ENCODE data around the gene OSBPL3.
"Not testable (repeated sequence)": the region's sequence is repeated elsewhere in the genome, so short reads cannot be mapped to it uniquely, and the experiment has no call there.

Gene OSBPL3

DNA sequence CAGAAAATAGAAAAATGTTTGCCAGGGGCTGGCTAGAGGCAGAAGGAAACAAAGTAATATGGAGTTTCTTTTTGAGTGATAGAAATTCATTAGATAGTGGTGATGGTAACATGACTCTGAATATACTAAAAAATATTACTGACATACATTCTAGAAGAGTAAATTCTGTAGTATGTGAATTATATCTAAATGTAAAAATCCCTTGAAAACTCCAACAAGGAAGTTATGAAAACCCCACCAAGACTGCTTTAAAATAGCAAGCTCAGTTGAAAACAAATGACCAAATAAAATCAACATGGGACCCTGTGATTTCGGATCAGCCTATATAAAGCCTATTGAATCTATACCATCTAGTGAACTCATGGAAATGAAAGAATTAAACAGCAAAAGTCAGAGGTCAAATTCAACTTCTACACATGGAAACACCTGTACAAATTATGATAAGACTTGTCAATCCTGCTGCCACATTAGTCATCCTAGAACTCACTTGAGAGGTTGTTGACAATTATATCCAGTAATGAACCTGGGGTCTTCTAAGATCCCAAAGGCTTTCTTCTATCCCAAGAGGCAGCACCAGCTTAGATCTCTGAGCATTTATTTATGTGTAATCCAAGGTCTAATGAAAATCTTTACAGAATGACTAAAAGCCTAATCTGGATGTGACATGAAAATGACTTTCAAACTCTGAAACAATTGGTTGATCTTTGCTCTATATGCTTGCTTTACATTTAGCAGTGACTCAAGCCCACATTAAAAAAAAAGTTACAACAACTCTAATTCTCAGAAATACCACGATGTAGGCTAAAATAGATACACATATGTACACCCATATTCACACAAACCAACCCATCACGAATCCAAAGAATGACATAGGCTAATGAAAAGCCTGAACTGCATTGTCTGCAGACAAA is 59.3 kb downstream of the OSBPL3 start:
- DNase-seq (ENCODE audit: low read depth, low spot score), result no peak

DNA sequence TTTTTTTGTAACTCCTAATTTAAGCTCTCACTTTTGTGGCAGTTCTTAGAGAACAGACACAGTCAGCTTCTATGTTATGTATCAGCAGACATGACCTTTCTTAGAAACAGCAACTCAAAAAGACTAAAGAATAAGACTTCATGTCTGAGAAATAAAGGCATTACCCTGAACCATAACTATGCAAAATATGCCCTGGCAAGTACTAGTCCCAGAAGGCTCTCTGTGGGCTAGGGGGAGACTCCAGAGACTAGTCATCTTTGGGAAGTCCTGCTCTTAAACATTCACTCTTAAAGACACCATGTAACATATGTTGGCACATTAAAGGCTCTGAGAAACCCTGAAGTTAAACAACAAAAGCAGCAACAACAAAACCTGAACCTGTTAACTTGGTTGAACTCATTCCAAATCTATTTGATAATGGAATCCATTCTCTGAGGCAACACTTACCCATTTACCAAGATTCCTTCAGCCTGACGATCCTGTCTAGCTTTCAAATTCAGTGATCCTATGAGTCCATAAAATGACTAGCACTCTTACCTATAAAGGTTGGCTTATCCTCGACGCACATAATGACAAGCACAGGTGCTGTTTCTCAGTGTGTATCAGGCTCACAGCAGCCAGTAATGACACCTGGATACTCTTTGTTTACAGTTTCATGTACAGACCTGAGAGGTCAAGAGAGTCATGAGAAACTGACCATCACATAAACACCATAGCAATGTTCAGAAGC is 62.3 kb downstream of the OSBPL3 start:
- DNase-seq (ENCODE audit: low read depth, low spot score), result no peak

DNA sequence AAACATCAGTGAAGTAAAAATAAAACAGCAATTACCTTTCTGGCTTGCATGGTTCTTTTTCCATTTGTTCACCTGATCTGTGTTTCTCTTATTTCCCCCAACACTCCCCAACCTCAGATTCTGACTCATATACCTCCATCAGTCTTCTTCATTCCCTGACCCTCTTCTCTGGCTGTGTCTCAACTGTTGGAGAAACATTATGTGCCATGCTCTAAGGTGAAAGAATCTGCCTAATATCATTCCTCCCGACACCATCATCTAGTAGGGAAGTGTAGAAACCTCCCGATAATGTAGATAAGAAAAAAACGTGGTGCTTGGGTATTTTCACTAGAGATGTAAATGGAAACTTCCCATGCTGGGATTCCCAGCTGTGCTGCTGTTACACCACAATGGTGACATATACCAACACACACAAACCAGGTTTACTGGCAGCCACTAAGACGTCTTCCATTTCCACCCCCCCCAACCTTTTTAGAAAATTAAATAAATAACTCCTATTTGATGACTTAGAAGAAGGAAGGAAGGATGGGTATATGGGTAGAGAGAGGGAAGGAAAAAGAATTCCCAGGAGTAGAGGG is 63.4 kb downstream of the OSBPL3 start:
- DNase-seq (ENCODE audit: low read depth, low spot score), result no peak

DNA sequence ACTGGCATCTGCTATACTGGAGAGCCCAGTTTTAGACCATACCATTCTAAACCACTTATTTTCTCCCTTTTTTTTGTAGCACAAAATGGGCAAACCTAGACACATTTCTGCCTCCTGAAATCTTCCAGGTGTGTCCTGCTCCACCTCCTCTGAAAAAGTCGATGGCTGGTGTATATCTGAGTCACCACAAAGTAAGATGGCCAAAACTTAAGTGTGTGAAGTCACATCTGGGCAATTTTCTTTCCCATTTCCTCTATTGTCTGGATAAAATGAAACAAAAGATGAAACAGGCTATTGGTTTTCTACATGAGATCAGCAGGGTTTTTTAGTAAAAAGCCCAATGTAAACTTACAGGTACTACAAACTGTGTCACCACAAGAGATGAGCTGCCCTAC is 65.5 kb downstream of the OSBPL3 start:
- DNase-seq (ENCODE audit: low read depth, low spot score), result no peak

DNA sequence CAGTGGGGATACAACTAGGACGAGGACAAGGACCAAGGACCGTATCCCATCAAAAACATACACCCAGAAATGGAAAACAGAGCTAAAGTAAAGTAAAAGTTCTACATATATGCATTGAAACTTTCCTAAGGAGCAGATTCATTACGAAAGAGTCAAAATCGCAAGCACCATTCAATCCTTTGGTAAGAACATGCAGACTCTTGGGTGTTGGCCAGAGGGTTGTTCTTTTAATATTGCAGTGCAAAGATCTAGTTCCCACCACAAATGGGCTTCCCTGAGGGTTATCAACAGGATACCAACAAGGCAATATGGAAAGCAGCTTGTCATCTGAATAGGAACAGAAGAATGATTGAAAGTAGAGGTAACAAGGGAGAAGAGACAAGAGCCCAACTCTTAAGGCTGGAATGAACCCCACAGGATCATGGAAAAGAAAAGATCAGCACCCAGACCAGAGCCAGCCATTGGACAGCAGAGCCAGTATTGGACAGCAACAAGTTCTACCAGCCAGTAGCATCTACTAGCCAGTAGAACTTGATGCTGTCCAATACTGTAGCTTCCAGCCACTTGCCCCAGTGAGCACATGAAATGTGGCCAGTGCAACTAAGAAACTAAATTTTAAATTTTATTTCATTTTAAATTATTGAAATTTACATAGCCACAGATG is 66.0 kb downstream of the OSBPL3 start:
- no peak for DNase-seq (ENCODE audit: low read depth, low spot score)

DNA sequence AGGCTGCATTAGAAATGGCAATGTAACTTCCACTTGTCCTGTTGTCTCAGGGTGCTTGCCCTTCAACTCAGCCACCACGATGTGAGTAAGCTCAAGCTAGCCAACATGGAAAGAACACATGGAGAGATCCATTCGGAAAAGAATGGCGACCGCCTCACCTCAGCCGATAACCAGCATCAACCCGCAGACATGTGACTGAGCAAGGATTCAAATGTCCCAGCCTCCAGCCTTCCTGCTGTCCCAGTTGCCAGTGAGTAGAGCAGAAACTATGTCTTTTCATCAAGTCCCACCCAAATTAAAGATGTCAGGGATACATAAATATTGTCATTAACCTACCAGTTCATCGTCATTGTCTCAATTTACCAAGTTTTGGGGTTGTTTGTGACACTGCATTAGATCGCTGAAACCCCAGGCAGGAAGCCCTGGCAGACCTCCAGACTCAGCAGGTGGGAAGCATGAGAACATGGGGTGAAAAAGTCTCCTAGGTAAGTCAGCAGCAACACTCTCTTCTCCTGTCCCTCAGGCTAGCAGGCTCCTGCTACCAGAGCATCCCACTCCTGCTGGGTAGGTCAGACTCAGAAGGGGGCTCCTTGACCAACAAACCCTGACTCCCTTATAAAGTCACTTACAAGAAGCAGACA is 67.0 kb downstream of the OSBPL3 start:
- DNase-seq (ENCODE audit: low read depth, low spot score), result no peak

DNA sequence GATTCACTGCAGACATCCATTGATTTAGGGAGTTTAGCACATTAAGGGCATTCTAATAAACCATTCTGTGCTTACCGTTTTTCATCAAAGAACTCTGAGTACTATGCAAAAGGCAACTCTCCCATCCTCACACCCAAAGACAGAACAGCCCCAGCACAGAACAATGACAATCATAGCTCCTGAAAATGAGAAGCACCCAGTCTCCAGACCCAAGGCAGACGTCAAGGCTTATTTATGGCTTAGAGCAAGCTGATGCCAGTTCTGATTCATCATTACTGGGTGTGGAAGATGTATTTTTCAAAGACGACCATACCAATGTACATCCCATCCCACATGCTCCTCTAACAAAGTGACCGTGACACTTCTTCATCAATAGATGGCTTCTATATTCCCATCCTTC is 67.6 kb downstream of the OSBPL3 start:
- no peak for DNase-seq (ENCODE audit: low read depth, low spot score)

DNA sequence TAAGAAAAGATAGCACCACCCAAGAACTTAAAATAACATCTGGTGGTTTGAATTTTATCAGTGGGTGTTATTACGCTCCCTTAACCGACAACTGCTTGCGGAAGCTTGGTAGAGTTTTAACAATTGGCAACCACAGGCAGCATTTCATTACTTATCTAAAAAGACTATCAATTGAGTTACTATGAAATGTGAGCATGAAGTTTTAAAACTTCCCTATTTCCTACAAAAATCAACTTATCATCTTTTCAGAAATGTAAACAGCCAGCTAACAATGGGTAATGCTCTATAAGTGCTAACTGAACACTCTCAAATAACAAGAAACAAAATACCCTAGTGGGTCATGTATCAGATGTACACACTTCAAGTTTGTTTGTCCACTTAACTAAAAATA is 68.8 kb downstream of the OSBPL3 start:
- DNase-seq (ENCODE audit: low read depth, low spot score), result no peak

DNA sequence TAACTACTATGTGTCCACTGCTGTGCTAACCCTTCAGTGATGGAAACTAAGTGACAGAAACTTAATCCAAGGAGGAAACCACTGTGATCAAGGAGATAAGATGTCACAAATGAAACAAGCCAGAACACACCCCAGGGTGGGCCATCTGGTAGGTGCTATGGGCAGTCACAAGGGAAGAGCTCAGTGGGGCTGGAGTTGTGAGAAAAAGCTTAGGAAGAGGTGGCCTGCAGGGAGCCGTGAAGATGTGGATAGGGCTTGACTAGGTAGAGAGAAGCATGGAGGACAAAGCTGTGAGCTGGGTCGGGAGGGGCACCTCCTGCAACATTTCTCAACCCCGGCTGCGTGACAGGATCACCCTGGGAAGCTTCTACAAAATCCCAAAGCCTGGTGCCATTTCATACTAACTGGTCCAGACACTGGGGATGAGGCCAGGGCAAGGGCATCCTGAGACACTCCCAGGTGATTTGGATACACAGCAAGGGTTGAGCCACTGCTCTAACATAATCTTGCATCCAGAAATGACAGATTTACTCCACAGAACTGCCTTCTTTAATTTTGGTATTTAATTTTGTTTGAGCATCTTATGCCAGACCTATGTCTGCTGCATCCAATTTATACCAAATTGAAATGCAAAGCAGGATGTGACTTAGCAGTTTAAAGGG is 69.3 kb downstream of the OSBPL3 start:
- no peak for DNase-seq (ENCODE audit: low read depth, low spot score)

DNA sequence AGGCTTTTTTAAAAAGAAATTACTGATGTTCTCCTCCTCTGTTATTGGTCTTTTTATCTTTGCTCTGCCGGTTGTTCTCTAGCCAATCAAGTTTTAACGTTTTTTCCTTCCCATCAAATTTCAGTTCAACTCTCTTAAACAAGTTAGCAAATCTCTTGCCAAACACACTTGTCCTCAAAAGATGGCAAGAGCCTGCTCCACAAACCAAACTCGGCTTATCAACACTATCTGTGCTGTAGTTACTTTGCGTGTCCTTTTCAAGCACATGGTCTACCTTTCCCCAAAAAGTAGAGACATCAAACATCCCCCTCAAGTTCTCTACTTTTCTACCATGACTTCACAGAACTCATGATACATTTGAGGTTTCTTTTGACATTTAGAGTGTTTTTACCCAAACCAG is 71.3 kb downstream of the OSBPL3 start:
- no peak for DNase-seq (ENCODE audit: low read depth, low spot score)

DNA sequence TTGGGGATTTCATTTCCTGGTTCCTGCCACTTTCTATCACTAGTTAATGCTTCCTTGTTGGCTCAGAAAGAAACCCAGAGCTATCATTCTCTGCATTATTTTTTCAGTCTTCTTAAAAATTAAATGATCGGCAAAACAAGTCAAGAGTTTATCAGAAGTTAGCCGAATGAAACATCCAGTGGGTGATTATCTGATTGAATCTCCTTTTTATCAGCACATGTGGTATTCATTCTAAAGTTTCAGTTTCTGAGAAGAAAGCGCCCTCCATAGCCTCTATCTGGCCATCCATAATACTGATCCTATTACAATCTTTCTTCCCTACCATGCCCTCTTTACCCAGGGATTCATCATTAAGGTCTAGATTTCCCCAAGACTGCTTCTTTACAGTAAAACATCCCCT is 71.8 kb downstream of the OSBPL3 start:
- DNase-seq (ENCODE audit: low read depth, low spot score), result no peak

DNA sequence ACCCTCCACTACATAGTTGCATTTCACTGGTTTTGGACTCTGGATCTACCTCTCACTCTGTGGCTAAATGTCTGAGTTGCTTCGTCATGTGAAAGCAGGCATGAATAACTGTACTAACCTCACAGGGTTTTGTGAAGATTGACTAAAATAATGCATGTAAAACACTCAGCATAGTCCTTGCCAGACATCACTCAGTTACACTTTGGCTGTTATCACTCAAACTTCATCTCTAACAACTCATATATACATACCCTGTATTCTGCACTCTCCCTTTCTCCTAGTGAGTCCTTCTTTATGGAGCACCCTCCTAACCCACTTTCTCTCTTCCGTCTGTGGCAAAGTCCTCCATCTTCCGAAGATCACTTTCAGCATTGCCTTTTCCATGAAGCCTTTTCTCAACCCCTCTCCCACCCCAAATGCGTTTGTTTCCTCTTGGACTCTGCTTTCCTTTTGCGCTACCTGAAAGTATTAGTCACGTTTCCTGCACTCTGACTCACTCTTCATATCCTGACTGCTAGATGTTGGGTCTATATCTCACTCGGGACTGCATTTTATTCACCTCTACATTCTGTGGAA is 72.6 kb downstream of the OSBPL3 start:
- no peak for DNase-seq (ENCODE audit: low read depth, low spot score)

DNA sequence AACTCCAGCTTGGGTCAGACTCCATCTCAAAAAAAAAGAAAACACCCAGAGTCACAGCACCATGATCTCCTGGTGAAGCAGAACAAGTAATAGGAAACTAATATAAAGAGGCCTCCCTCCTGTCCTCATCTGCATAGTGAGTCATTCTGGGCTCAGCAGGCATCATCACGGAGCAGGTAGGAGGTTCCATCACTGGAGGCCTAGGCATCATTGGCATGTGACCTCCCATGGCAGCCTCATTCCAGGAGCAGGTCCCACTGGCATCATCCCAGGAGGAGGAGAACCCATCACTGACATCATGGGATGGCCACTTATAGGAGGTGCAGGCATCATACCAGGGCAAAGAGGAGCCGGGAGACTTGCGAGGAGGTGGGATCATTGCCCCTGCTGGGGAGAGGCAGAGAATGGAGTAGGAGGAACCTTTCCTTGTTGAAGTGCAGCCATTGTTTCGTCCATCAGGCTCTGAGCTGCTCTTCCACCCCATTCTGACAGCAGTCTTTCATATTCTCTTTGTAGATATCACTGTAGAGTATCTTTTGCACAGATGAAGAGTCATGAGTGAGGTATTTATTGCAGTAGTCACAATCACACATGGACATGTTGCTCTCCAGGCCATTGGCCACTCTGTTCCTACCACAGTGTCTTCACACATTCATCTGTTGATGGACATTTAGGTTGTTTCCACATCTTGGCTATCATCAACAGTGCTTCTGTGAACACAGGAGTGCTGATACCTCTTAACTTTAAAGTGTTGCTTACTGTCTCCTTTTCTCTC is 73.8 kb downstream of the OSBPL3 start:
- no peak for DNase-seq (ENCODE audit: low read depth, low spot score)

DNA sequence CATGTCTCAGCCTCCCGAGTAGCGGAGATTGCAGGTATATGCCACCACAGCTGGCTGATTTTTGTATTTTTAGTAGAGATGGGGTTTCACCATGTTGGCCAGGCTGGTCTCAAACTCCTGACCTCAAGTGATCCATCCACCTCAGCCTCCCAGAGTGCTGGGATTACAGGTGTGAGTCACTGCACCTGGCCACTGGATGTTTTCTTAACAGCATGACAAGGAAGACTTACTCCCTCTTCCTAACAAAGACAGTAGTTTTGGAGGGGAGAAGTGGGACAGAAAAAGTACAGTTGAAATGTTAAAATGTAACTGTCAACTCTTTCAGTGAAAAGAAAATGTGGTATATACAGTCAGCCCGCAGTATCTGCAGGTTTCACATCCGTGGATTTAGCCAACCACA is 76.0 kb downstream of the OSBPL3 start:
- DNase-seq (ENCODE audit: low read depth, low spot score), result not testable (repeated sequence)

DNA sequence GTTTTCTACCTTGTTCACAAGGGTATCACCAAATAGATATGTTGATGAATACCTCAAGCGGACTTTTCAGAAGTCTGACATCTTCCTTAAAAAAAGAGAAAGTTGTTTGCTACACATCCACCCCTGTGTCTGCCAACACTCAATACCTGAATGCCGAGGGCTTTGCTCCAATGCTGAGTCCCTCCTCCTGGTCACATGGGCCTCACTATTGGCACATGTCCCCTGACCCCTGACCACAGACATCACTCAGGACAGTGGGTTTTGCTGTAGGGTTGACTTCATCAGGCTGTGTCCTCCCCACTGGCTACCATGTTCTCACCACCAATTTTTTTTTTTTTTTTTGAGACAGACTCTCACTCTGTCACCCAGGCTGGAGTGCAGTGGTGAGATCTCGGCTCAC is 76.4 kb downstream of the OSBPL3 start:
- DNase-seq (ENCODE audit: low read depth, low spot score), result no peak

DNA sequence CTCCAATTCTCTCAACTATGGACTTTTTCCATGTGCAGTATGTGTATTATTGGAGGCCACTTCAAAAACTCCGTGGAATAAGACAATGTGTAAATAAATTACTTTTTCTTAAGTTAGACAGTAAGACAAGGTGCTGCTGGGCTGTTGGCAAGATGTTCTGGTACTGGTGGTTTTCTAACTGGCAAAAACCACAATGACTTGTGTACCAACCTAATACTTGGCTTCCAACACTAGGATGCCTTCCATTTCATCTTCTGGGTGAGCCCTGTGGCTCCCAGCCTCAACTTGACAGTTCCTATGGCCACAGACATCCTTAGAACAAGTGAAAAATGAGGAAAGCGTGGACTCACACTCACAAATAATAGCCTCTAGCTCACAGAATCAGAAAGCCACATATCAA is 77.0 kb downstream of the OSBPL3 start:
- no peak for DNase-seq (ENCODE audit: low read depth, low spot score)

DNA sequence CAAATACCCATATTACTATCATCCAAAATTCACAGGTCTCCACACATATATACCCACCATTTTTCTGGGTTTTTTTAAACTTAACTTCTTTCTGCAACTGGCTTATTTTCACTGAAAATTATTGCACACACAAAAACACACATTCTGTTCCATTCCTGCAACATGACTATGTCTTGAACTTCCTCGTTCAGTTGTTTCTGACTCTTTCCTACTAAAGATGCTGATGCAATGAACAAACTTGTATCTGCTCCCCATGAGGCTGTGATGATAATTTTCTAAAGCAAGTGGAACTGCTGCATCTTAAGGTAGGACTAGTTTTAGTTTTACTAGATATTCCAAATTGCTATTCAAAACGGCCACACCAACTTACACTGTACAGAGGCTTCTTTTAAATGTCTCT is 77.7 kb downstream of the OSBPL3 start:
- DNase-seq (ENCODE audit: low read depth, low spot score), result no peak

DNA sequence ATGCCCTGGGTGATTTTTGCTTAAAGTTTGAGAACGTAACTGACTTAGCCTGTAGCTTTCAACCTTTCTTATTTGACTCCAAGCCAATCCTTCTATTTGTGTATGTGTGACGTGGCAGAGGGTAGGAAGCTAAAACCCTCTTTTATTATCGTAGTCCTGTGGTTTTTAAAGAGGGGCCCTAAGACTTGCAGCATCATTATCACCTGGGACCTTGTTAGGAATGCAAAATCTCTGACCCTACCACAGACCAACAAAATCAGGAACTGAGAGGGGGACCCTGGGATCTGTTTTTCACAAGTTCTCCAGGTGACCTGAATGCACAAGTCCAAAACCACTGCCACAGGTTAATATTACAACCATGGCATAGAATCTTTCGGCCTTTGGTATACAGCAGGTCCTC is 80.1 kb downstream of the OSBPL3 start:
- no peak for DNase-seq (ENCODE audit: low read depth, low spot score)

DNA sequence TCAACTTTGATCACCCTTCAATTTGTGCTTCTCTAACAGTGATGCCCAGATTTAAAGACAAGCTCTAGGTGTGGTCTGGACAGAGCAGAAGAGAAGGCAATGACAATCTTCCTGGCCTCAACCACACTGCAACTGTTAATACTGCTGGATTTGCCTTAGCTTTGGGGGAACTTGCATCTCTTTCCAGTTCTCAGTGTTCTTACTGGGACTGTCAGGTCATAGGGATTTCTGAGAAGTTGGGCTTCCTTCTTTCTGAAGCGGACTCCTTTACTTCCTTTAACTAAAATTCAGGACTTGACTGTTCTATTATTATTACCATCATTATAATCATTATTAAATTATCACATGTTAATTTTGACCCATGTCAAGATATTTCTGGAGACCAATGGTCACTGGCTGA is 80.8 kb downstream of the OSBPL3 start:
- DNase-seq (ENCODE audit: low read depth, low spot score), result no peak

DNA sequence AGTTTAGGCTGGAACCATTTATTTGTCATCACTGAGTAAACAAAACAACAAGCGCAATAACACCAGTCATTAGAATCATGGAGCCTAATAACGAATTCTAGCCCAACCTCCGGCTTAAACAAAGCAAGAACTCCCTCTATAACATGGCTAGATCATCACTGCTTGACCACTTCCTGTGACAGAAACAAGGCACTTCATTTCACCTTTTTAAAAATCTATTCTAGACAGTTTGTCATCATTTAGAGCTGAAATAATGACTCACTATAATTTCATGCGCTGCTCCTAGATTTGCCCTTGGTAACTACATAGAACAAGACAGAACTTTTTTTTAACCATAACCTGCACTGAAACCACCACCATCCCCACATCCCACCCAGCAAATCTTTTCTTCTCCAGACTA is 81.3 kb downstream of the OSBPL3 start:
- DNase-seq (ENCODE audit: low read depth, low spot score), result no peak
